ENCODE data around the gene PSMB5.
A peak's percentile ranks its signal among the peaks of the same experiment; 100 is the strongest.

The PSMB5 gene

GRCh38 chr14:22982477-22983245 is 52.0 kb downstream of the PSMB5 start, which contains the start of gene AJUBA (continued):
- no peak for TF ChIP-seq ZNF530 (tag by site-specific recombination; IDR thresholded peaks at IDR 0.05; ENCODE audit: low read depth)
- no peak for TF ChIP-seq ZNF626 (tag by site-specific recombination; IDR thresholded peaks at IDR 0.05)
- TF ChIP-seq ZNF155 (tag by site-specific recombination; IDR thresholded peaks at IDR 0.05): peak; percentile 78; the same call in 1 of the 2 replicates
- TF ChIP-seq ZNF112 (tag by site-specific recombination; IDR thresholded peaks at IDR 0.05): no peak
- no peak for TF ChIP-seq ZNF132 (tag by site-specific recombination; IDR thresholded peaks at IDR 0.05; ENCODE audit: borderline replicate concordance)
- TF ChIP-seq ZNF362 (tag by site-specific recombination; IDR thresholded peaks at IDR 0.05): no peak
- peak; percentile 55 for TF ChIP-seq ZNF623 (tag by site-specific recombination; IDR thresholded peaks at IDR 0.05)
- TF ChIP-seq YY2 (tag by site-specific recombination; IDR thresholded peaks at IDR 0.05): peak; percentile 65
- peak; percentile 86 for TF ChIP-seq ZNF394 (tag by site-specific recombination; IDR thresholded peaks at IDR 0.05; ENCODE audit: borderline replicate concordance)
- peak; percentile 99 for TF ChIP-seq REPIN1 (tag by site-specific recombination; IDR thresholded peaks at IDR 0.05; ENCODE audit: low read depth)
- TF ChIP-seq HOXD13 (CRISPR knock-in tag; IDR thresholded peaks at IDR 0.05; ENCODE audit: borderline replicate concordance): no peak
- TF ChIP-seq ZNF223 (tag by site-specific recombination; IDR thresholded peaks at IDR 0.05): no peak
- TF ChIP-seq ZNF391 (tag by site-specific recombination; IDR thresholded peaks at IDR 0.05; ENCODE audit: borderline replicate concordance, low read depth): peak; percentile 99
- no peak; the same call in 1 of the 2 replicates for TF ChIP-seq ZNF548 (tag by site-specific recombination; IDR thresholded peaks at IDR 0.05)
- no peak for TF ChIP-seq ZFP3 (tag by site-specific recombination; IDR thresholded peaks at IDR 0.05; ENCODE audit: low read depth)
- peak; percentile 41; the same call in 1 of the 2 replicates for TF ChIP-seq ATF2 (tag by site-specific recombination; IDR thresholded peaks at IDR 0.05; ENCODE audit: low read depth)
- TF ChIP-seq TSHZ1 (tag by site-specific recombination; IDR thresholded peaks at IDR 0.05; ENCODE audit: borderline replicate concordance): peak; percentile 95
- TF ChIP-seq ZNF350 (tag by site-specific recombination; IDR thresholded peaks at IDR 0.05): no peak
- TF ChIP-seq ZBTB8A (tag by site-specific recombination; IDR thresholded peaks at IDR 0.05): peak; percentile 75
- no peak; the same call in 1 of the 2 replicates for TF ChIP-seq ZNF747 (tag by site-specific recombination; IDR thresholded peaks at IDR 0.05)
- TF ChIP-seq YY1 (tag by site-specific recombination; IDR thresholded peaks at IDR 0.05): peak; percentile 86
- TF ChIP-seq, protein P1, sequence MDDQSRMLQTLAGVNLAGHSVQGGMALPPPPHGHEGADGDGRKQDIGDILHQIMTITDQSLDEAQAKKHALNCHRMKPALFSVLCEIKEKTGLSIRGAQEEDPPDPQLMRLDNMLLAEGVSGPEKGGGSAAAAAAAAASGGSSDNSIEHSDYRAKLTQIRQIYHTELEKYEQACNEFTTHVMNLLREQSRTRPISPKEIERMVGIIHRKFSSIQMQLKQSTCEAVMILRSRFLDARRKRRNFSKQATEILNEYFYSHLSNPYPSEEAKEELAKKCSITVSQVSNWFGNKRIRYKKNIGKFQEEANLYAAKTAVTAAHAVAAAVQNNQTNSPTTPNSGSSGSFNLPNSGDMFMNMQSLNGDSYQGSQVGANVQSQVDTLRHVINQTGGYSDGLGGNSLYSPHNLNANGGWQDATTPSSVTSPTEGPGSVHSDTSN (CRISPR knock-in tag; IDR thresholded peaks at IDR 0.05): no peak
- 0 out of 2 replicates have a peak, but pooled peaks have one; percentile 12 for TF ChIP-seq ZNF248 (tag by site-specific recombination; IDR thresholded peaks at IDR 0.05)
- 0 out of 2 replicates have a peak, but pooled peaks have one; percentile 42 for TF ChIP-seq ZNF16 (tag by site-specific recombination; IDR thresholded peaks at IDR 0.05; ENCODE audit: low read depth)
- peak; percentile 100 for TF ChIP-seq ZEB2 (tag by site-specific recombination; IDR thresholded peaks at IDR 0.05)
- no peak for TF ChIP-seq ZNF140 (tag by site-specific recombination; IDR thresholded peaks at IDR 0.05)
- TF ChIP-seq ZNF335 (tag by site-specific recombination; conservative IDR thresholded peaks at IDR 0.05): peak; percentile 56
- no peak; the same call in 1 of the 2 replicates for TF ChIP-seq ZFP41 (tag by site-specific recombination; IDR thresholded peaks at IDR 0.05; ENCODE audit: borderline replicate concordance)
- peak; percentile 31; the same call in 1 of the 2 replicates for TF ChIP-seq GFI1B (tag by site-specific recombination; IDR thresholded peaks at IDR 0.05)
- no peak; the same call in 1 of the 2 replicates for TF ChIP-seq PRDM1 (tag by site-specific recombination; IDR thresholded peaks at IDR 0.05)
- no peak for TF ChIP-seq ZNF521 (tag by site-specific recombination; IDR thresholded peaks at IDR 0.05)
- TF ChIP-seq ZNF843 (tag by site-specific recombination; IDR thresholded peaks at IDR 0.05): peak; percentile 79; the same call in 1 of the 2 replicates

All from HEK293 (cell line).